ENCODE results near the gene ANKRD27. TPM values are rescaled to one million over a fixed set of nuclear protein-coding genes. Genes with fewer than 3 reads are reported as not detected.
A peak's percentile ranks its signal among the peaks of the same experiment; 100 is the strongest.

Gene ANKRD27
- total RNA-seq, 1 experiment from 2014 or later, result 48.1 TPM

DNA sequence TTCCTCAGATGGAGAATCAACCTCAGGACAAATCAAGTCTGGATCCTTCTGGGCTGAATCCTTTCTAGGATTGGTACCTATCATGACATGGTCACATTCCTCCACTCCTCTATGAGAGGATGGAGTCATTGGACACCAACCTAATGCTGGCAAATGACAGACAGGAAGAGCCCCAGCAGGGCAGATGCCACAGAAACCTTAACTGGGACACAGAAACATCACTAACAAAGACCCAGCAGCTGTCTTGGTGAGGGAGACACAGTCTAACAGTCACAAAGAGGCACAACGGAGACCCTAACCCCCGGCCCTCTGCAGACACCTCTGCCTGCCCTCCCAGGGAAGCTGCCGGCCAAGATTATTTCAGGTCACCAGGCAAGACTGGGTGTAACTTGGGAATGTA is 2.1 kb downstream of the ANKRD27 start:
- no peaks in the 10 kb centered on the region for H3K9me3 ChIP-seq (ENCODE audit: low read length)
- H3K9ac ChIP-seq (ENCODE audit: low read length), result peak overlapping the region; percentile 88; the same call in 1 of the 2 replicates
- peaks cover 21% of the 10 kb centered on the region for H3K4me1 ChIP-seq (ENCODE audit: low read length)
- no peak overlapping the region for H2AFZ ChIP-seq (ENCODE audit: low read length)
- H4K20me1 ChIP-seq (ENCODE audit: insufficient read depth, low read depth, low read length), result peaks cover 30% of the 10 kb centered on the region; the same call in 1 of the 2 replicates
- H3K9me2 ChIP-seq (replicated peaks; ENCODE audit: insufficient read depth, low read length), result no peaks in the 10 kb centered on the region
- H3K36me3 ChIP-seq (ENCODE audit: insufficient read depth, low read length), result peaks cover 7% of the 10 kb centered on the region
- no peaks in the 10 kb centered on the region for H3K27me3 ChIP-seq (ENCODE audit: low read length)
- peak overlapping the region; percentile 95; the same call in 1 of the 2 replicates for H3K4me3 ChIP-seq (ENCODE audit: low read length)
- peaks cover 71% of the 10 kb centered on the region for H3K79me2 ChIP-seq (ENCODE audit: low read length)
- H3K4me2 ChIP-seq (ENCODE audit: low read depth, low read length, poor library complexity, severe bottlenecking), result peak overlapping the region; percentile 72
- DNase-seq, result no peak
- no peak overlapping the region for H3K27ac ChIP-seq (ENCODE audit: low read length)

DNA sequence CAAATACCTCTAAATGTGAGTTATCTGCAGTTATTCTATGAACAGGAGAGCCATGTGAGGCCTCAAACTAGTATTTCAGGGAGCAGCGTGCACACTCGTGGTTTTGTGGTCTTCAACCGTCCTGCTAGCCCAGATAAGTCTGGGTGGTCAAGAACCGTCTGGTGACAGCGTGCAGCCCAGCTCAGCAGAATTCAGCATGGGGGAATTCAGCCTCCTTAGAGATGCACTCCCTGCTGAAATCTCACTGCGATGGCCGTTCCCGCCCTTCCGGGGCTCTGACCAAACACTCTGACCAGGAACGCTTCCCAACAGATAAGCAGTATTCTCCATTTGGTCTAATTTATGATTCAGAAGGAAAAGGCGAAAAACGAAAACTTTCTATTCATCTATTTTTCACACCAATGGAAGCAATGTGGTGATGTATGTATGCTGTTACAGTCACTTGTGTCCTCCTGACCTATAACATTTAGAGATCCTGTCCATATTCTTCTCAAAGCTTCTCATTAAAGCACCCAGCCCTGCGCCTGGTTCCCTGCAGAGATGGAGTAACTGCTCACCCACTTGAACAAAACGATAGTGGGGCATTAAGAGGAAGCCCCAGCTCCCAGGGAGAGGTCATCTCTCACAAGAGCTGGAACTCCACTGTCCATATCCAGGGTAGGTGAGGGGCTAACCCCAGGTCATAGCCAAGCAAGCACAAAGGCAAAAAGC is 2.9 kb downstream of the ANKRD27 start:
- no peak overlapping the region for H3K4me2 ChIP-seq (ENCODE audit: low read depth, low read length, poor library complexity, severe bottlenecking)
- no peaks in the 10 kb centered on the region for H3K9me2 ChIP-seq (replicated peaks; ENCODE audit: insufficient read depth, low read length)
- no peak overlapping the region for H3K9ac ChIP-seq (ENCODE audit: low read length)
- H2AFZ ChIP-seq (ENCODE audit: low read length), result no peak overlapping the region
- H3K4me1 ChIP-seq (ENCODE audit: low read length), result peaks cover 21% of the 10 kb centered on the region
- H3K36me3 ChIP-seq (ENCODE audit: insufficient read depth, low read length), result peaks cover 10% of the 10 kb centered on the region
- peaks cover 31% of the 10 kb centered on the region; the same call in 1 of the 2 replicates for H4K20me1 ChIP-seq (ENCODE audit: insufficient read depth, low read depth, low read length)
- no peak overlapping the region for H3K27ac ChIP-seq (ENCODE audit: low read length)
- no peaks in the 10 kb centered on the region for H3K9me3 ChIP-seq (ENCODE audit: low read length)
- H3K4me3 ChIP-seq (ENCODE audit: low read length), result no peak overlapping the region
- no peak for DNase-seq
- peaks cover 79% of the 10 kb centered on the region for H3K79me2 ChIP-seq (ENCODE audit: low read length)
- H3K27me3 ChIP-seq (ENCODE audit: low read length), result no peaks in the 10 kb centered on the region

DNA sequence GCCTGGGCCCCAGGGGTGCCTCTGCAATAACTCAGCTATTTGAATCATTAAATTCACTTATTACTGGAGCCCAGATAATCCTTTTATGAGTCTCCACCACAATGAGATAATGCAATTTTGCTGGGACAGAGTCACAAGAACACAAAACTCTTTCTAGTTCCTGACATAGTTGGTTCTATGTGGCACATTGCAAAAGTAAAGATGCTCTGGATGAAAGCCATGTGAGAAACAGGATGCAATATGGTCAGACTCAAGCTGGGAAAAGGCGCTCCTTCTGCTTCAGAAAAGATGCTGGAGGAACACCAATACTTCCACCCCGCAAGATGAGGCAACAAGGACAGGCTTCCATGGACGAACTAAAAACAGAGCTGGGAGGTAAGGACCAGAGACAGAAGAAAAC is 5.7 kb downstream of the ANKRD27 start:
- DNase-seq, result no peak
- H3K4me2 ChIP-seq (ENCODE audit: low read depth, low read length, poor library complexity, severe bottlenecking), result no peak overlapping the region
- H2AFZ ChIP-seq (ENCODE audit: low read length), result no peak overlapping the region
- no peaks in the 10 kb centered on the region for H3K9me3 ChIP-seq (ENCODE audit: low read length)
- no peak overlapping the region for H3K4me3 ChIP-seq (ENCODE audit: low read length)
- H3K27ac ChIP-seq (ENCODE audit: low read length), result no peak overlapping the region
- H4K20me1 ChIP-seq (ENCODE audit: insufficient read depth, low read depth, low read length), result peaks cover 34% of the 10 kb centered on the region; the same call in 1 of the 2 replicates
- no peak overlapping the region for H3K9ac ChIP-seq (ENCODE audit: low read length)
- peaks cover 14% of the 10 kb centered on the region for H3K4me1 ChIP-seq (ENCODE audit: low read length)
- H3K36me3 ChIP-seq (ENCODE audit: insufficient read depth, low read length), result peaks cover 18% of the 10 kb centered on the region
- H3K79me2 ChIP-seq (ENCODE audit: low read length), result peaks cover 97% of the 10 kb centered on the region
- no peaks in the 10 kb centered on the region for H3K27me3 ChIP-seq (ENCODE audit: low read length)
- no peaks in the 10 kb centered on the region for H3K9me2 ChIP-seq (replicated peaks; ENCODE audit: insufficient read depth, low read length)

DNA sequence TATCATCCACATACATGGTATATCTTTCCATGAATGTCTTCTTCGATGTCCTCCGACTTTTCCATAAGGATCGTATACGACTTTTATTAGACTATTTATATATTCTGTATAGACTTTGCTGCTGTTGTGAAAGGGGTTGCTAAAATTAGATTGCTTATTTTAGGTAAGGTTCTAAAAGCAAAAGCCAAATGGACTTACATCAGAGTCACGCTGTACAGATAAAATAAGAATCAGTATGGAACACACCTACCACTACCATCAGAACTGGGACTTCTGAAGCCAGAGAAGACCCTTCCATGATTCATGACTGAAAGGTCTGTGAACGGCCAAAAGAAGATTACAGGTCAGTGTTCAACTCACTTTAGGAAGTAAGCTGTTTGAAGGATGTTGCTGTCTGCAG is 8.9 kb downstream of the ANKRD27 start:
- no peak overlapping the region for H2AFZ ChIP-seq (ENCODE audit: low read length)
- H3K9me3 ChIP-seq (ENCODE audit: low read length), result no peaks in the 10 kb centered on the region
- no peak overlapping the region for H3K9ac ChIP-seq (ENCODE audit: low read length)
- no peak overlapping the region for H3K4me2 ChIP-seq (ENCODE audit: low read depth, low read length, poor library complexity, severe bottlenecking)
- no peak overlapping the region for H3K4me3 ChIP-seq (ENCODE audit: low read length)
- peaks cover 94% of the 10 kb centered on the region for H3K79me2 ChIP-seq (ENCODE audit: low read length)
- peaks cover 13% of the 10 kb centered on the region for H3K36me3 ChIP-seq (ENCODE audit: insufficient read depth, low read length)
- H3K27ac ChIP-seq (ENCODE audit: low read length), result no peak overlapping the region
- no peaks in the 10 kb centered on the region for H3K4me1 ChIP-seq (ENCODE audit: low read length)
- no peak for DNase-seq
- H3K27me3 ChIP-seq (ENCODE audit: low read length), result no peaks in the 10 kb centered on the region
- H3K9me2 ChIP-seq (replicated peaks; ENCODE audit: insufficient read depth, low read length), result no peaks in the 10 kb centered on the region
- peaks cover 28% of the 10 kb centered on the region; the same call in 1 of the 2 replicates for H4K20me1 ChIP-seq (ENCODE audit: insufficient read depth, low read depth, low read length)

DNA sequence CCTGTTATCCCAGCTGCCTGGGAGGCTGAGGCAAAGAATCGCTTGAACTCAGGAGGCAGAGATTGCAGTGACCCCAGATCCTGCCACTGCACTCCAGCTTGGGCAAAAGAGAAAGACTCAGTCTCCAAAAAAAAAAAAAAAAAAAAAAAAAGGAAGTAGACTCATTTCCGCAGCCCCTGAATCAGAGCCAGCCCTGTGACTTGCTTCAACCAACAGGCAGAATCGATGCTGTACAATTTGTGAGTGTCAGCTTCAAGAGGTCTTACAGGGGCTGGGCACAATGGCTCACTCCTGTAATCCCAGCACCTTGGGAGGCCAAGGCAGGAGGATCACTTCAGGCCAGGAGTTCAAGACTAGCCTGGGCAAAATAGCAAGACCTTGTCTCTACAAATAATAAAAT is 12.8 kb downstream of the ANKRD27 start:
- H3K4me3 ChIP-seq (ENCODE audit: low read length), result no peak overlapping the region
- peaks cover 9% of the 10 kb centered on the region for H3K36me3 ChIP-seq (ENCODE audit: insufficient read depth, low read length)
- H3K27me3 ChIP-seq (ENCODE audit: low read length), result no peaks in the 10 kb centered on the region
- H3K4me1 ChIP-seq (ENCODE audit: low read length), result no peaks in the 10 kb centered on the region
- no peak overlapping the region for H3K27ac ChIP-seq (ENCODE audit: low read length)
- peaks cover 87% of the 10 kb centered on the region for H3K79me2 ChIP-seq (ENCODE audit: low read length)
- no peaks in the 10 kb centered on the region for H3K9me3 ChIP-seq (ENCODE audit: low read length)
- H4K20me1 ChIP-seq (ENCODE audit: insufficient read depth, low read depth, low read length), result peaks cover 31% of the 10 kb centered on the region; the same call in 1 of the 2 replicates
- DNase-seq, result no peak
- no peak overlapping the region for H2AFZ ChIP-seq (ENCODE audit: low read length)
- no peak overlapping the region for H3K4me2 ChIP-seq (ENCODE audit: low read depth, low read length, poor library complexity, severe bottlenecking)
- H3K9me2 ChIP-seq (replicated peaks; ENCODE audit: insufficient read depth, low read length), result no peaks in the 10 kb centered on the region
- H3K9ac ChIP-seq (ENCODE audit: low read length), result no peak overlapping the region

DNA sequence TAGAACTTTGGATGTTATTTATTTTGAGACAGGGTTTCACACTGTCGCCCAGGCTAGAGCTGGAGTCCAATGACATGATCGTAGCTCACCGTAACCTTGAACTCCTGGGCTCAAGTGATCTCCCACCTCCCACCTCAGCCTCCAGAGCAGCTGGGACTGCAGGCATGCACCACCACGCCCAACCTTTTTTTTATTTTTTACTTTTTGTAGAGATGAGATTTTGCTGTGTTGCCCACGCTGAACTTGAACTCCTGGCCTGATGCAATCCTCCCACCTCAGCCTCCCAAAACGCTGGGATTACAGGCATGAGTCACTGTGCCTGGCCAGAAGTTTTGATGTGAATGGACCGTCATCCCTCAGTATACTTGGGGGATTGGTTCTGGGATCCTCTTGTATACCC is 13.7 kb downstream of the ANKRD27 start:
- H3K27me3 ChIP-seq (ENCODE audit: low read length), result no peaks in the 10 kb centered on the region
- no peak overlapping the region for H3K4me2 ChIP-seq (ENCODE audit: low read depth, low read length, poor library complexity, severe bottlenecking)
- no peak overlapping the region for H3K27ac ChIP-seq (ENCODE audit: low read length)
- H3K79me2 ChIP-seq (ENCODE audit: low read length), result peaks cover 83% of the 10 kb centered on the region
- no peak overlapping the region for H3K4me3 ChIP-seq (ENCODE audit: low read length)
- peaks cover 4% of the 10 kb centered on the region; the same call in 1 of the 2 replicates for H3K36me3 ChIP-seq (ENCODE audit: insufficient read depth, low read length)
- peaks cover 27% of the 10 kb centered on the region; the same call in 1 of the 2 replicates for H4K20me1 ChIP-seq (ENCODE audit: insufficient read depth, low read depth, low read length)
- DNase-seq, result no peak
- H2AFZ ChIP-seq (ENCODE audit: low read length), result no peak overlapping the region
- H3K9me2 ChIP-seq (replicated peaks; ENCODE audit: insufficient read depth, low read length), result no peaks in the 10 kb centered on the region
- H3K9ac ChIP-seq (ENCODE audit: low read length), result no peak overlapping the region
- no peaks in the 10 kb centered on the region for H3K9me3 ChIP-seq (ENCODE audit: low read length)
- H3K4me1 ChIP-seq (ENCODE audit: low read length), result no peaks in the 10 kb centered on the region

DNA sequence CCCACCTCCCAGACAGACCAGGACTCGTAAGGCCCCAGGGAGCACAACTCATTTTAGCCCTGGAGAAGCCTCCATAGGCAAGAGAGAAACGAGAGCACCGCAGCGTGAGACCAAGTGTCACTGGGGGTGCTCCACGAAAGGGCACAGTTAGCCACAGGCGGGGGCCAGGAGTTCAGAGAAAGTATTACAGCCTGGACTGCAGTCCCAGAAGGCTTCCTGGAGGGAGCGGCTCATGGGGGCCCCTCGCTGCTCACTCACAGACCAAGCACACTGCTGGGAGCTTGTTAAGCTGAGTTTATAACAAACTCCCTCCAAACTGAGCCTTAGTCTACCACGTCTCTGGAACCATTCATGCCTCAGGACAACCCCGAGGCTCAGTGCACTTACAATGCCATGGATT is 16.5 kb downstream of the ANKRD27 start:
- no peak overlapping the region for H3K4me2 ChIP-seq (ENCODE audit: low read depth, low read length, poor library complexity, severe bottlenecking)
- H3K9me2 ChIP-seq (replicated peaks; ENCODE audit: insufficient read depth, low read length), result no peaks in the 10 kb centered on the region
- H3K4me1 ChIP-seq (ENCODE audit: low read length), result no peaks in the 10 kb centered on the region
- DNase-seq, result no peak
- H3K9me3 ChIP-seq (ENCODE audit: low read length), result no peaks in the 10 kb centered on the region
- H4K20me1 ChIP-seq (ENCODE audit: insufficient read depth, low read depth, low read length), result peaks cover 27% of the 10 kb centered on the region; the same call in 1 of the 2 replicates
- H3K27ac ChIP-seq (ENCODE audit: low read length), result no peak overlapping the region
- no peaks in the 10 kb centered on the region; the same call in 1 of the 2 replicates for H3K36me3 ChIP-seq (ENCODE audit: insufficient read depth, low read length)
- H3K27me3 ChIP-seq (ENCODE audit: low read length), result no peaks in the 10 kb centered on the region
- peaks cover 81% of the 10 kb centered on the region for H3K79me2 ChIP-seq (ENCODE audit: low read length)
- H3K9ac ChIP-seq (ENCODE audit: low read length), result no peak overlapping the region
- no peak overlapping the region for H3K4me3 ChIP-seq (ENCODE audit: low read length)
- H2AFZ ChIP-seq (ENCODE audit: low read length), result no peak overlapping the region

DNA sequence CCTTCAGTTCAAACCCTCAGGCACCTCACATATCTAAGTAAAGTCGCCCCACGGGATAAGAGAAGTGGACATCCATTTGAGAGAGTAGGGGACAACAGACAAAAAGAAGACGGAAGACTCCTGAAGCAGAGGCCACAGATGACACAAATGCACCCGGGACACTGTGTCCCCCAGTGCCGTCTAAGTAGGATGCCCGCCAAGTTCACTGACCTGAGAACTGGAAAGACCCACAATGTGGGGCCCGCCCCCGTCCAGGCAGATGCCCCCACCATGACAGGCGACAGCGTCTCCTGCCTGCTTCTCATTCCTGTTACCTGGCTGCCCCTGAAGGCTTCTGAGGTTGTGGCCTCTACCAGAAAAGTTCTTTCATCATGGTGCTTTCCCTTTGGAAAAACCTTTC is 16.9 kb downstream of the ANKRD27 start:
- Histone ChIP-seq H3K79me2 (ENCODE audit: low read length) (peaks cover 77% of the 10 kb centered on the region), H3K9me3 (ENCODE audit: low read length) (no peaks in the 10 kb centered on the region), H3K4me3 (ENCODE audit: low read length) (no peak overlapping the region), H3K4me2 (ENCODE audit: low read depth, low read length, poor library complexity, severe bottlenecking) (no peak overlapping the region), H3K9me2 (replicated peaks; ENCODE audit: insufficient read depth, low read length) (no peaks in the 10 kb centered on the region), H3K4me1 (ENCODE audit: low read length) (no peaks in the 10 kb centered on the region), H3K27ac (ENCODE audit: low read length) (no peak overlapping the region), H3K36me3 (ENCODE audit: insufficient read depth, low read length) (no peaks in the 10 kb centered on the region; the same call in 1 of the 2 replicates), H3K27me3 (ENCODE audit: low read length) (no peaks in the 10 kb centered on the region), H4K20me1 (ENCODE audit: insufficient read depth, low read depth, low read length) (peaks cover 23% of the 10 kb centered on the region; the same call in 1 of the 2 replicates), H3K9ac (ENCODE audit: low read length) (no peak overlapping the region), H2AFZ (ENCODE audit: low read length) (no peak overlapping the region)
- no peak for DNase-seq

Data from Karpas-422 (cell line).